Measurements from ENCODE around the gene PLPP1.

The PLPP1 gene

DNA sequence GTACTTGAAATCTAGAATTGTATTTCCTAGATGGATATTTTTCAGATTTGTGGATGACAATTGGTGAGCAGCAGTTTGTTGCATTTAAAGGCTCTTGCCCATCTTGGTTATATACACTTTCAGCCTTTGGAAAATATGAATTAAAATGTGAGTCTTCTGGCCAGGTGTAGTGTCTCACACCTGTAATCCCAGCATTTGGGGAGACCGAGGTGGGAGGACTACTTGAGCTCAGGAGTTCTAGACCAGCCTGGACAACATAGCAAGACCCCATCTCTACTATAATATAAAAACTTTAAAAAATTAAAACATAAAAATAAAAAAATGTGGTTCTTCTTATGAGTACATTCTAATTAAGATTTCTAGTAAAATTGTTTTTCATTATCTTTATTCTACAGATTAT, 125.0 kb downstream of the PLPP1 start:
- peaks cover 8% of the 10 kb centered on the region for H3F3A ChIP-seq (ENCODE audit: insufficient read depth, low read length)
- H3K27ac ChIP-seq (ENCODE audit: low read length): no peak overlapping the region
- no peak for DNase-seq
- peaks cover 17% of the 10 kb centered on the region for H3K4me1 ChIP-seq (ENCODE audit: low read length)
- H3K4me3 ChIP-seq (ENCODE audit: low read length): no peak overlapping the region
- H2AFZ ChIP-seq (ENCODE audit: low read length): no peak overlapping the region
- H3K4me2 ChIP-seq (ENCODE audit: low read depth, low read length): no peak overlapping the region
- H3K9me3 ChIP-seq (replicated peaks; ENCODE audit: insufficient read depth, low read length): no peaks in the 10 kb centered on the region
- H3K27me3 ChIP-seq (replicated peaks; ENCODE audit: insufficient read depth, low read length): no peaks in the 10 kb centered on the region
- no peak overlapping the region for H3K9ac ChIP-seq (ENCODE audit: low read length)
- no peaks in the 10 kb centered on the region; the same call in 1 of the 2 replicates for H3K36me3 ChIP-seq (replicated peaks; ENCODE audit: insufficient read depth, low read length)
- H3K9me2 ChIP-seq (replicated peaks; ENCODE audit: insufficient read depth, low read length): no peaks in the 10 kb centered on the region
- H4K20me1 ChIP-seq (ENCODE audit: insufficient read depth, low read length): peaks cover 6% of the 10 kb centered on the region; the same call in 1 of the 2 replicates
- no peak for TF ChIP-seq EZH2 (optimal IDR thresholded peaks at IDR 0.05; ENCODE audit: low read depth, low read length)
- no peak for TF ChIP-seq CTCF (IDR thresholded peaks at IDR 0.05; ENCODE audit: low read length)
- no peak for TF ChIP-seq EZH2phosphoT487 (IDR thresholded peaks at IDR 0.05; ENCODE audit: low read length)
- no peaks in the 10 kb centered on the region for H3K79me2 ChIP-seq (ENCODE audit: low read length)

- no peak overlapping the region for H3K9ac ChIP-seq (ENCODE audit: low read length)
- H3K36me3 ChIP-seq (replicated peaks; ENCODE audit: insufficient read depth, low read length): no peaks in the 10 kb centered on the region; the same call in 1 of the 2 replicates
- peaks cover 4% of the 10 kb centered on the region; the same call in 1 of the 2 replicates for H3F3A ChIP-seq (ENCODE audit: insufficient read depth, low read length)
- no peak overlapping the region for H3K4me2 ChIP-seq (ENCODE audit: low read depth, low read length)
- TF ChIP-seq EZH2 (optimal IDR thresholded peaks at IDR 0.05; ENCODE audit: low read depth, low read length): no peak
- no peak for TF ChIP-seq EZH2phosphoT487 (IDR thresholded peaks at IDR 0.05; ENCODE audit: low read length)
- no peak for TF ChIP-seq CTCF (IDR thresholded peaks at IDR 0.05; ENCODE audit: low read length)
- H3K9me2 ChIP-seq (replicated peaks; ENCODE audit: insufficient read depth, low read length): no peaks in the 10 kb centered on the region
- H3K9me3 ChIP-seq (replicated peaks; ENCODE audit: insufficient read depth, low read length): no peaks in the 10 kb centered on the region
- no peak overlapping the region for H3K27ac ChIP-seq (ENCODE audit: low read length)
- H3K79me2 ChIP-seq (ENCODE audit: low read length): no peaks in the 10 kb centered on the region
- H4K20me1 ChIP-seq (ENCODE audit: insufficient read depth, low read length): no peaks in the 10 kb centered on the region
- H3K4me3 ChIP-seq (ENCODE audit: low read length): no peak overlapping the region
- DNase-seq: no peak
- H3K27me3 ChIP-seq (replicated peaks; ENCODE audit: insufficient read depth, low read length): no peaks in the 10 kb centered on the region
- H2AFZ ChIP-seq (ENCODE audit: low read length): no peak overlapping the region
- peaks cover 8% of the 10 kb centered on the region; the same call in 1 of the 2 replicates for H3K4me1 ChIP-seq (ENCODE audit: low read length)
Observed at GRCh38 chr5:55407984-55408383, 126.8 kb downstream of the PLPP1 start.

GRCh38 chr5:55407059-55407684, 127.6 kb downstream of the PLPP1 start:
- Histone ChIP-seq H3K9me3 (replicated peaks; ENCODE audit: insufficient read depth, low read length) (no peaks in the 10 kb centered on the region), H3K9ac (ENCODE audit: low read length) (no peak overlapping the region), H3K27ac (ENCODE audit: low read length) (no peak overlapping the region), H2AFZ (ENCODE audit: low read length) (no peak overlapping the region), H3F3A (ENCODE audit: insufficient read depth, low read length) (no peaks in the 10 kb centered on the region), H3K4me3 (ENCODE audit: low read length) (no peak overlapping the region), H3K9me2 (replicated peaks; ENCODE audit: insufficient read depth, low read length) (no peaks in the 10 kb centered on the region), H3K79me2 (ENCODE audit: low read length) (no peaks in the 10 kb centered on the region), H3K4me1 (ENCODE audit: low read length) (no peaks in the 10 kb centered on the region), H3K27me3 (replicated peaks; ENCODE audit: insufficient read depth, low read length) (no peaks in the 10 kb centered on the region), H3K36me3 (replicated peaks; ENCODE audit: insufficient read depth, low read length) (peaks cover 2% of the 10 kb centered on the region; the same call in 1 of the 2 replicates), H3K4me2 (ENCODE audit: low read depth, low read length) (no peak overlapping the region), H4K20me1 (ENCODE audit: insufficient read depth, low read length) (no peaks in the 10 kb centered on the region)
- DNase-seq: peak; percentile 21
- peak; percentile 62 for TF ChIP-seq CTCF (IDR thresholded peaks at IDR 0.05; ENCODE audit: low read length)
- TF ChIP-seq EZH2 (optimal IDR thresholded peaks at IDR 0.05; ENCODE audit: low read depth, low read length): no peak
